IPS DF 4.7 (cell line): Measurements from ENCODE around the gene MTF1.
"Not testable (repeated sequence)": the region's sequence is repeated elsewhere in the genome, so short reads cannot be mapped to it uniquely, and the experiment has no call there.

Experiments used
- DNase-seq: peaks from one replicate; pipeline ENCODE4 v3.0.0-alpha.2; 2013; ENCODE audit warnings: low spot score; ENCODE audit errors: extremely low read depth

MTF1 gene

GRCh38 chr1:37859507-37860345 lies at the start of gene MTF1:
Gene MTF1, minus strand, starts transcription at chr1:37859592. Its CDS starts 1,934 bp downstream, at chr1:37857658.
- DNase-seq = peak; percentile 87

GRCh38 chr1:37908531-37908930 lies 49.1 kb upstream of the MTF1 start:
- DNase-seq = not testable (repeated sequence)

GRCh38 chr1:37907416-37908125 lies 48.2 kb upstream of the MTF1 start:
- not testable (repeated sequence) for DNase-seq

GRCh38 chr1:37906591-37906990 lies 47.2 kb upstream of the MTF1 start:
- DNase-seq = not testable (repeated sequence)

- no peak for DNase-seq
Observed at GRCh38 chr1:37905727-37906126, 46.3 kb upstream of the MTF1 start.

GRCh38 chr1:37903921-37904320 lies 44.5 kb upstream of the MTF1 start:
- not testable (repeated sequence) for DNase-seq

- no peak for DNase-seq
Observed at GRCh38 chr1:37902983-37903382, 43.6 kb upstream of the MTF1 start.

GRCh38 chr1:37901893-37902225 lies 42.5 kb upstream of the MTF1 start:
- no peak for DNase-seq

GRCh38 chr1:37901191-37901892 lies 42.0 kb upstream of the MTF1 start:
- no peak for DNase-seq

- not testable (repeated sequence) for DNase-seq
Observed at GRCh38 chr1:37897563-37897962, 38.2 kb upstream of the MTF1 start.

- DNase-seq = no peak
Observed at GRCh38 chr1:37893673-37894072, 34.3 kb upstream of the MTF1 start.

- DNase-seq = no peak
Observed at GRCh38 chr1:37892151-37893047, 33.0 kb upstream of the MTF1 start.

- no peak for DNase-seq
Observed at GRCh38 chr1:37890378-37891014, 31.1 kb upstream of the MTF1 start.

- no peak for DNase-seq
Observed at GRCh38 chr1:37888022-37888700, 28.8 kb upstream of the MTF1 start.

- DNase-seq = no peak
Observed at GRCh38 chr1:37884145-37884544, 24.8 kb upstream of the MTF1 start.

- no peak for DNase-seq
Observed at GRCh38 chr1:37883671-37884070, 24.3 kb upstream of the MTF1 start.

GRCh38 chr1:37879865-37880264 lies 20.5 kb upstream of the MTF1 start:
- DNase-seq = no peak

- DNase-seq = no peak
Observed at GRCh38 chr1:37878071-37878470, 18.7 kb upstream of the MTF1 start.

- no peak for DNase-seq
Observed at GRCh38 chr1:37875833-37876232, 16.4 kb upstream of the MTF1 start.

- DNase-seq = no peak
Observed at GRCh38 chr1:37872692-37873091, 13.3 kb upstream of the MTF1 start.
